Hippocampal formation (tissue), 2 donors: Measurements from ENCODE around the gene GNG10.
A peak's percentile ranks its signal among the peaks of the same experiment; 100 is the strongest.
"Not testable (repeated sequence)": the region's sequence is repeated elsewhere in the genome, so short reads cannot be mapped to it uniquely, and the experiment has no call there.

Experiments used
- DNase-seq, 2 donors: peaks; one replicate each; lab custom pipeline; 2025; lab: John Stamatoyannopoulos, UW

Gene GNG10

DNA sequence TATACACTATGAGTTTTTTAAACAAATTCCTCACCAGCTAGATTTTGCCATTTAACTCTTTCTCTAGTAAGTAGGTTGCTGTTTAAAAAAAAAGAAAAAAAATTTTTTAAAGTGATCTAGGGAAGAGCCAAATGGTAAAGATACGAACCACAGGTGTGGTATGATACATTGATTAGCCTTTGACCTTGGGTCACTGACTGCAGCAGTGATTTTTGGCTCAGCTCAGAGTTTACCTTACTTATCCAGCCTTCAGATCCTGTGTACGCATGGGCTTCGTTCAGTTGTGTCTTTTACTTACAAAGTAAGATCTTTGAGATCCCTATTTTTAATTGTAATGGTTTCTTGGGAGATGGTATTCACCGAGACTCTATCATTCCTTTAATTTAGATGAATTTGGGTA lies 12.4 kb upstream of the GNG10 start:
- DNase-seq = no peak

DNA sequence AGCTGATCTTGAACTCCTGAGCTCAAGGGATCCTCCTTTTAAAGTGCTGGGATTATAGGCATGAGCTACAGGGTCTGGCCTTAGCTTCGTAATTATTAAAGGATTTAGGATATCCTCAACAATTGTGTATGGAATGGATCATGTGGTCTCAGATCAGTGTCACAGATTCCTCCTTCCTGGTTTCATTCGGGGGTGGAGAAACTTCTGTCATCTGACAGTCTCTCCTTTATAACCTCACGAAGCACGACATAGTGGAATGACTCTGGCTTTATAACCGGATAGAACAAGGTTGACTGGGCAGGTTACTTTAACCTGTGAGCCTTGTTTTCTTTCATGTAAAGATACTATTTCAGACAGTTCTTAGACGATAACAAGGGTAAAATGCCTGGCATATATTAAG lies 4.4 kb upstream of the GNG10 start:
- DNase-seq = no peak

DNA sequence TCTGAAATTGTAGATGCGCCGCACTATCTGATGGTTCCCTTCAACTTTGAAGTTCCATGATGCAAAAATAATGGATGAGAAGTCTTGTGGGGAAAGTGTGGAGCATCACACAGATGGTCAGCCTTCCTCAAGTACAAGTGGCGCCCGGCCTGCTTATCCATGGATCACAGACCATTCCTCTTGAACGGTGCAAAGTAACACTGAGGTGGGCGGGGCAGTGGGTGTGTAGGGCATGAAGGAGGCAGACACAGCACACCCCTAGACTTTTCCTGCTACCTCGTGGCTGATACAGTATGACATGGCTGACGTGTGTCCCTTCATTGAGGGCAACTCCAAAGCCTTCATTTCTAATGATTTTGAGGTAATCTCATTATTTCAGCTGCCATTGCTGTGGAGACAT lies 2.5 kb upstream of the GNG10 start:
- DNase-seq = no peak

DNA sequence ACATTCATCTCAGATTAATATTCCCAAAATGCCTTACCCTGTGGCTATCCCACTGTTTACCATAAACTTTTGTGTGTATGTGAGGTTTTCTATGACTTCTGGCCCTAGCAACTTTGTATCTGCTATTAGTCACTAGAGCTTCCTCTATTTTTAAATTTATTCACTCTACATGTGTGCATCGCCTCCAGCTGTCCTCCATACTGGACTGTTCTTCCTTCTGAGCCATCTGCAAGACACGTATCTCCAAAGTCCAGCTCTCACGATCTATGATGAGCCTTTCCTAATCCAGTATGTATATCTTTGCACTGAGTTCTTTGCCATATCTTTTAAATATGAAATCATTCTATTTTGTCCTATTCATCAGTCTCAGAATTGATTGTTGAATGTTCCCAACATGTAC lies 1.7 kb upstream of the GNG10 start:
- DNase-seq = no peak

DNA sequence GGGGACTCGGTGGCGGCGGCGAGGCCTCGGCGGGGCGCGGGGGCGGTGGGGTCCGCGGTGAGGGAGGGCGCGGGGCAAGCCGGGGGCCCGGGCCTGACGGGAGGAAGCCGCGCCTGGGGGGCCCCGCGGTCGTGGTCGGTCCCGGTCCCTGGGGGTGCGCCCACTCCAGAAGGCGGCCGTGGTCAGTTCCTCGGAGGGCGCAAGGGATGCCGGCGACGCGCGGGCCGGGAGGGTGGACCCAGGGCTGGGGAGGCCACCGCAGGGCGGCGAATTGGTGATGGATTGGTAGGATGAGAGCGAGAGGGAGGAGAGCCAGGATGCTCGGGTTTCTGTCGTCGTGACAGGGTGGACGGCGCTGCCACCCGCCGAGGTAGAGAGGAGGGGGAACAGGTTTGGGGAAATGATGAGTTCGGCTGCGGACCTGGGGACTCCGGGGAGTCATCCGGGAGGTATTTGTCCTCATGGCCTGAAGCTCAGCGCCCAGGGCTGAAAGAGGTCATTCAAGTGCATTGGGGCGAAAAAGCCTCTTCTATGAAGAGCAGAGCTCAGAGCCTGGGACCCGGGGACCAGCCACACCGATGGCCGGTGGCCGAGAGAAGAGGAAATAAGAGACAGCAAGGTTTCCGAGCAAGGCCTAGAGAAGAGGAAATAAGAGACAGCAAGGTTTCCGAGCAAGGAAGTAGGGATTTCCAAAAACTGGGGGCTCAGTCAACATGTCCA lies 557 bp downstream of the GNG10 start:
- DNase-seq = peak; percentile 33 to 51

DNA sequence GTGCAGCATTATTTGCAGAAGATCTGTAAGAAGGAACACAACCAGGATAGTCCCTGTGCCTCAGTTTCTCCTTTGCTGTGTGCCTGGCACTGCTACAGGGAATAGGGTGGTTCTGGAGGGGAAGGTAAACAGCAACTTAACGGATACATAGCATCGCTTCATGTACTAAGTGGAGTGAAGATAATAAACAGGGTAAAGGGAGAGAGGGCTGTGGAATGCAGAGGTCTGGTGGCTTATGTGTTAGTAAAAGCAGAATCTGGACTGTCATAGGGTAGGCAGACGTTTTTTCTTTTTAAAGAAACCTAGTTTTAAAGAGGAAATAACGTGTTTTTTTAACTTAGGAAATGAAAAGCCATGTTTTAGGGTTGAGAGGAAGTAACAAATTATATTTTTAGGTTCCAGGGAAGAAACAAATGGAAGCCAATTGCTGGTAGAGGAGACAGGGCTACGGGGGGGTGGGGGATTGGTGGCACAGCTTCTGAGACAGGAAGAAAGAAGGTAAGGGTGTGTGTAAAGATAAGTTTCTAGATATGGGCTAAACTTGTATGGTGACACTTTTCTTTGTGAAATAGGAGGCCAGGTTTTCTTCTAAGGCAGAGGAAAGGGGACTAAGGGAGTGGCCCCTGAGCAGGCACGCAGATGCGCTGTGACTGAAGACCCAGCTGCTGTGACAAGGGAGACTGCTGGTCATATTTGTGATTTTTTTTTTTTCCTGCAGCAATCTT lies 1.3 kb downstream of the GNG10 start:
- DNase-seq = no peak

DNA sequence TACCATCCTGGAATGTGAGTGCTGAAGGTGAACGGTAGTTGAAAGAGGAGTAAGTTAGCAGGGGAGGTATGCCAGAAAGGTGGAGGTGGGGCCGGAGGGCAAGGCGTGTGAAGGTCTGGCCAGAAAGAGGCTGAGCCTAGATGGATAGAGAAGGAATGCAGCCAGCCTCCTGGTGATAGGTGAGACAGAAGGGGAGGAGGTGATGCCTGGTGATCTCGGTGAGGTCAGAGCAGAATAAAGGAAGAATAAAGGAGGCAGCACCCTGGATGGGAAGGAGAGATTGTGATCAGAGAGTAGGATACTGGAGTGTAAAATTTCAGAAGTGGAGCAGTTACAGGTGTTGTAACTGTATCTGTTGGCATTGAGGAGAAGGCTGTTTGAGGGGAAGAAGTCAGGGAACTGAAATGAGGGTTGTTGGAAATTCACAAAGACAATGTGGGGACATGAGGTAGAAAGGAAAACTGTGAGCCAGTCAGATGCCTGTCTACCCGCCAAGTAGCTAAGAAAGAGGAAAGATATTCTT lies 2.0 kb downstream of the GNG10 start:
- no peak for DNase-seq

DNA sequence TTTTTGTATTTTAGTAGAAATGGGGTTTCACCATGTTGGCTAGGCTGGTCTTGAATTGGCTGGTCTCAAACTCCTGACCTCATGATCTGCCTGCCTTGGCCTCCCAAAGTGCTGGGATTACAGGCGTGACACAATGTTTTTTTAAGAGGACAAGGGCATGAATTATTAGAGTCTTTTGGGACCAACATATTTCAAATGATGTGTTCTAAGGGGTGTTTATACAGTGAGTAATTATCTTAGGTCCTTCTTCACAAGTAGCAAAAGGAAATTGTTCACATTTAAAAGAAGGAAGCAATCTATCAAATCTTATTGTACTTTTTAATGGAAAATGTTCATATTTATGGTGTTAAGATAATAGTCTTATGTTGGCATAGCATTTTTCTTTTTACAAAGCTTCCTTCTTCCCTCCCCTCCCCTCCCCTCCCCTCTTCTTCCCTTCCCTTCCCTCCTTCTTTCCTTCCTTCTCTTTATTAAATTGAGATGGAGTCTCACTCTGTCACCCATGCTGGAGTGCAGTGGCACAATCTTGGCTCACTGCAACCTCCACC lies 6.7 kb downstream of the GNG10 start:
- no peak for DNase-seq

DNA sequence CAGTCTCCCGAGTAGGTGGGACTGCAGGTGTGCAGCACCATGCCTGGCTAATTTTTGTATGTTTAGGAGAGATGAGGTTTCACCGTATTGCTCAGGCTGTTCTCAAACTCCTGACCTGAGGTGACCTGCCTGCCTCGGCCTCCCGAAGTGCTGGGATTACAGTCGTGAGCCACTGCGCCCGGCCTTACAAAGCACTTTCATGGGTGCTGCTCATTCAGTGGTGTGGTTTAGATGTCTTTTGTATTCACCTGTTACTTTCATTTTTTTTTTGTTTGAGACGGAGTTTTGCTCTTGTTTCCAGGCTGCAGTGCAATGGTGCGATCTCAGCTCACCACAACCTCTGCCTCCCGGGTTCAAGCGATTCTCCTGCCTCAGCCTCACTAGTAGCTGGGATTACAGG lies 7.2 kb downstream of the GNG10 start:
- not testable (repeated sequence) for DNase-seq

DNA sequence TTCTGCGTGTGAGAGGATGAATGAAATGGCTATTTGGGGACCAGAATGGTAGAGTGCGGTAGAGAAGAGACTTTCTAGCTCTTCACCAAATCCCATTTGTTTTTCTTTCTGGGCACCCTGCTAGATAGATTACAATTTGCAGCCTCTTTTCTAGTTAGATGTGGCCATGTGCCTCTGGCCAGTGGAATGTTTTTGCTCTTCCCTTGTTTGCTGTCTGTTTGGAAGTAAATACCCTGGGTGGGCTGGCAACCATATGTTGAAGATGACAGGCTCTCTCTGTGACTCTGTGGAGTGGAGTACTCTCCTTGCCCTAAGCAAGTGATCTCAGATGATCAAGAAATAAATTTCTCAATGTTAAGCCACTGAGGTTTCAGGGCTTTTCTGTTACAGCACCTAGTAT lies 12.9 kb downstream of the GNG10 start:
- no peak for DNase-seq

DNA sequence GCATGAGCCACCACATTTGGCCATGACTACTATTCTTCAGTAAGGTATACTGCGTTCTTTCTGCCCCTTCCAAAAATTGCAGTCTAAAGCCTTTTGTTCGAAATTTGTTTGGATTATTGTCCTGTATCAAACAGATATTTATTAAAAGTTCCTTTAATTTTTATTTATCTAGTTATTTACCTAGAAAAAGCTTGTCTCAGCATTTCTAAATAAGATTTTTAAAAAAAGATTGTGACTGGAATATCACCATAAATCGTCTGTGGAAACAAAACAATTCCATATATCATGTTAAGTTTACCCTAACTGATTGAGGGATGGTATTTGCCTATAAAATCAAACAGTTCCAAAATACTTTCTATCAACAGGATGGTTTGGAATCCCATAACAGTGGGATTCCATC lies 14.7 kb downstream of the GNG10 start:
- no peak for DNase-seq

DNA sequence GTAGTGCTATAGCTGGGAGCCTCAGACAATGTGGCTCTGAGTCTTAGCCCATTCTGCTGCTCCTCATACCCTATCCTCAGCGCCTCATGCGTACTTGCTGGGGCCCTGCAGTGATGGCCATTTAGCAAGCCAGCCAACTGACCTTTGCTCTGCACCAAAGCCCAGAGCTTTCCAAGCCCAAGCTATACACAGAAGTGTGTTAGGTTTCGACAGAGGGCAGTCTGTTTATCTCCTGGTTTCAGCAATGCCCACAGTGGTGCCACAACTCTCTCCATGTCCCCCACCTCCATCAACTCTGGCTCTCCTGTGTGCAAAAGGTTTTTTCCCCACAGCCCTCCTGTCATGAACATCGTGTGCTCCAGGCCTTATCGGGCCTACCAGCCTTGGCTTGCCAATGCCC lies 16.9 kb downstream of the GNG10 start:
- no peak for DNase-seq

DNA sequence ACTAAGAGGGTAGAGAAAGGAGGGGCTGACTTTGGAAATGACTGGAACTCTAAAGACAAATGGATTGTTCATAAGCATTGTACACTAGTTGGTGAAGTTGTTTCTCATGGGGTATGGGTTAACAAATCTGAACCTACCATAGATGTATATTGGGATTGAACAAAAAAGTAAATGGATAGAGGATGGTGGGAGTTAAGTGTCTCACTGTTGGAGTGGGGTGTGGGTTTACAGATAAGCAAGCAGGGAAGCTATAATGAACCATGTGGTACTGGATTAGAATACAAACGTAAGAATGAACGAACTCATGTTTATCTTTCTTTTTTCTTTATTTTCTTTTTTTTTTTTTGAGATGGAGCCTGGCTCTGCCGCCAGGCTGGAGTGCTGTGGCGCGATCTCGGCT lies 17.8 kb downstream of the GNG10 start:
- no peak for DNase-seq

DNA sequence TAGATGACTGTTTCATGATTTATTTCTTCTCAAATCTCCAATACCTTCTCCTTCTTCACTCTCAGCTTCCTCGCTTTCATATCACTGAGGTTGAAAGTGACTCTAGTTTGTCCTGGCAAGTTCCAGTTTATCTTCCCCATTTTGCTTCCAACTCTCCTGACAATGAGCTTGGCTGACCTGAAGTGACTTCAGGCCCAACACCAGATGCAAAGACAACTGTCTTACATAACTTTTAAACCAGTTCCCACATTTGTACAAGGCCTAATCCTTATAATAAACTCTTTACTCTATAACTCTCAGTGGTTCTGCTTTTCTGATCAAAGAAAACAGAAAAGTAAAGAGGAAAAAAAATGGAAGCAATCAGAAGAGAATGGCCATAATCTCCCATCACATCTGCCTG lies 22.0 kb downstream of the GNG10 start:
- no peak for DNase-seq

DNA sequence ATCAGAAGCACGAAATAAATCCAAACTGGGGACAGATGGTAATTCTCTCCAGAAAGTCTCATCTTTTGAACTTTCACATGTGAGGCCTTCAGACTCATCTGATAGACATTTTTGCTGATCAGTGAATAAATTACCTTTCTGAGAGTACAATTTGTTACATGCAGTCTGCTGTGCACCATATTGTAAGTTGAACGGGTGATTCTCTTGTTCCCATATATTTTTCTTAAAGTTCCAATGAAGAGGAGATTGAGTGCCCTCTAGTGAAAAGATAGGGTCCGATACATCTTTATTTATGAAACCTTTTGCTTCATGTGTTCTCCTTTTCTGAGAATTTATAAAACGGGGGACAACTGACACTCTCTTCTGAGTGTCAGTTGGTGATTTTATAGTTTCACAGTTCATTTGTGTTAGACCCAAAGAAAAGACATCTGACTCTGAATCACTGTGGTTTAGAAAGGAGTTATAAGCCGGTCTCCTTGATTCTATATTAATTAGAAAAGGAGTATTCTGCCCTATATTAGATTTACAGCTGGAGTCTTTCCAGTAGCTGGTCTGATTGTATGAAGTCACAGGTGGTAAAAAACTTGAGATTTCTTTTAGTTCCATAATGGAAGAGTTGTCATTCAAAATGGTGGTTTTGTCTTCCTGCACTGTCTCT lies 30.4 kb downstream of the GNG10 start:
- peak in 1 of 2 donors; percentile 47 for DNase-seq

DNA sequence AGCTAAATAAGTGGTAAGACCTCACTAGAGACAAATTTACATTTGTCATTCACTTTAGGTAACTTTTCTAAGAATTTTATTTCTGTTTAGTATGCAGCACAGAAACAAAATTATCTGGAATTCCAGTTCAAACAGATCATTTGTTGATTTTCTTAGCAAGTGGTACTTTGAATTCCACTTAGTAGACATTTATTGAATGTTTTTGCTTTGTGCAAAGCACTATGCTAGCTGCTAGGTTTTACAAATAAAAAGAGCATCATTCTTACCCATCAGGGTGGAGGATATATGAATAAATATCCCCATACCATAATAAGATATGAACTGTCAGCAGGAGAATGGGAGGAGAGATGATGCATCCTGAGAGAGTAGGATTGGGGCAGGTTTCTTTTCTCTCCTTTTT lies 35.4 kb downstream of the GNG10 start:
- DNase-seq = no peak

DNA sequence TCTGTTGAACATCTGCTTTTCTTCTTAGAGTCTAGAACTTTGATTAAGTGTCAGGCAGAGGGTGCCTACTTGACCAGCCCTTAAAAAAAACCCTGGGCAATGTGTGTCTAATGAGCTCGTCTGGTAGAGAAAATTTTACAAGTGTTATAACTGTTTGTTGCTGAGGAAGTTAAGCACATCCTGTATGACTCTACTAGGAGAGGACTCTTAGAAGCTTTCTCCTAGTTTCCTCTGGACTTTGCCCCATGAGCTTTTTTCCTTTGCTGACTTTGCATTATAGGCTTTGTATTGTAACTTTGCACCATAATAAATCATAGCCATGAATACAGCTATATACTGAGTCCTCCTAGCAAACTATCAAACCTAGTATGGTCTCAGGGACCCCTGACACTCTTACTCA lies 39.4 kb downstream of the GNG10 start:
- no peak for DNase-seq

DNA sequence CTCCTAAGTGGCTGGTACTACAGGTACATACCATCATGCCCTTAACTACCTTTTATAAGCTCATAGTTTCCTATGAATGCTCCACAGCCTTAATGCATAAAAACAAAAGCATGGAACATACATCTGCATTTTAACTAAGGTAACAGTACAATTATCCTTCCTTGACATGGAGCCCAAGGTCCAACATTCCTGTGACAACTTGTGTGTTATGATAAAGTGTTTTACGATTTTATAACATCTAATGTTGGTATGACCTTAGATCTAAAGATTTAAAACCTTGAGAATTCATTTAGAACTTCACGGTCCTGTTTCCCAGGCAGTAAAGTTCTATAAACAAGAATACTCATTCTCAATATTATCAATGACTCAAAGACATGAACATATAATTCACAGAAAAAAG lies 43.1 kb downstream of the GNG10 start:
- no peak for DNase-seq

DNA sequence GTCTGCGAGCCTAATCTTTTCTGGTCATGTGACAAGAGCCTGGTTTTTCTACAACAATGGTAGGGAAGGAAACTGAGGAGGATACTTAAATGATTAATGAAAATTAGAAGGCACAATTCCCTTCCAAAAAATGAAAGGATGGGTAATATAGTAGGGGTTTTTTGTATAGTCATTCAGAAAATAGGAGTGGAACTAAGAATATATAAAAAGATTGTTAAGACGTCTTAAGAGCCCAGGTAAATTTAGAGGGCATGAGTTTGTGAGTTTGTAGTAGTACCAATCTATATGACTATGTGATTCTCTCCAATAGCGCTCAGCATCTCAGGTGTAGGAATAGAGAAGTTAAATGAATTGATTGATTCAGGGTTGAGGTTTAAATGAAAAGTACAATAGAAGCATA lies 50.1 kb downstream of the GNG10 start:
- DNase-seq = no peak

DNA sequence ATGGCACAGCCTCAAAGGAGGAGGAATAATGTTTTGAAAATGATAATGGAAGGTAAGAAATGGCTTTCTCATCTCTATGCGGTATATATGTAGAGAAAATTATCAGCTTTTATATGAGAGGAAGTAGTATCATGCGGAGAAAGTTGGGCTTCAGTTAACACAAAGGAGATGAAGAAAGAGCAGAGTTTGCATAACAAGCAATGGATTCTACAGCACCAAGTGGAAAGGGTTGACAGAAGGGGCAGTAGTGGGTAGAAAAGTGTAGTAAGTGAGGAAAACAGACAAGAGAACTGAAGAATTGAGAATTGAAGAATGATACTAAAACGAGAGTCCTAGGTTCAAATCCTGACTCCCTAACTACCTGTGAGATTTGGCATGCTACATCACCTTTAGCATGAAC lies 51.0 kb downstream of the GNG10 start:
- no peak for DNase-seq

DNA sequence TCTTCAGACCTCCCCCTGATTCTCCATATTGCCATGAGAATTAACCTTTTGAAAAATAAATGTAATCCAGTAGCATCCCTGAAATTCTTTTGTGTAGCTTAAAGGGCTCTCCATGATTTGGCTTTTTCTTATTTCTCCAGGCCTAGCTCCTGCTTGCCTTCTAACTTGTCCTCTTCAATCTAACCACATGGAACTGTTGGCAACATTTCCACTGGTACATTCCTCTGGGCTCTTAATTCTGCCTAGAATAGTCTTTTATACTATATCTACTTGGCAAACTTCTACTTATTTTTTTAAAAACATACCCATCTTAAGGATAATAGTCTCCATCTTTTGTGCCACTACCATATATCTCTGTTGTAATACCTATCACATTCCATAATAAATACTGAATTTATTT lies 54.1 kb downstream of the GNG10 start:
- DNase-seq = no peak

DNA sequence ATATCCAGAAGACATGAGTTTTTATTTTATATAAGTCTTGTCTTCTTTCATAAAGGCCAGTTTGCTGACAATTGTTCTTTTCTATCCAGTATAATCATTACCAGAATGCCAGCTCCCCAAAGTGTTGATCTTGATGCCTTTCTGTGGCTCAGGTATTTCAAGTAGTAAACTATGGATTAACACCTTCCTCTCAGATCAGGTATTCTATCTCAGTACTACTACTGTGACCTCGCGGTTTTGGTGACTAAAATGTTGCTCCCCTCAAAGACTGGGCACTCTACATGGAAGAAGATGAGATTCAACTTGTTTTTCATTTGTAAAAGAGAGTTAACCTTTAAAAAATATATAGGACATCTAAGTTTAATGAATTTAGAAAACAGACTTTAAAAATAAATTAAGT lies 58.1 kb downstream of the GNG10 start:
- no peak for DNase-seq
